HEK293 (cell line): ENCODE data around the gene CACNA2D1.

ENCODE experiments used
- CTCF ChIA-PET: fragments of 350-600 bp; formaldehyde crosslinking; extraction: SDS; loops from one replicate; lab custom pipeline; 2021; ENCODE audit warnings: antibody characterized with exemption; lab: Yijun Ruan, JAX
- POLR2A ChIA-PET: fragments of 300-600 bp; formaldehyde crosslinking; extraction: SDS; loops from one replicate; lab custom pipeline; 2020; ENCODE audit warnings: antibody characterized with exemption, inconsistent platforms; lab: Yijun Ruan, JAX
- H3K27ac ChIP-seq: fragments of 200-500 bp; sonication (Bioruptor generic); 2 replicates; pipeline ENCODE4 v1.5.1; 2014; ENCODE audit warnings: low read depth, low read length, control low read depth, inconsistent platforms; ENCODE audit errors: extremely low read depth
- H3K36me3 ChIP-seq, 2 experiments: fragments of 200-500 bp in 1 of 2; sonication (Bioruptor generic) in 1 of 2; 1 replicate in 1 of 2; 2 replicates in 1 of 2; pipeline ENCODE4 v1.5.1; 2014 to 2017; ENCODE audit warnings: inconsistent platforms in 2 of 2, low read length in 2 of 2; ENCODE audit not compliant: control insufficient read depth in 2 of 2, insufficient read depth in 1 of 2
- H3K4me1 ChIP-seq: fragments of 200-500 bp; sonication (Bioruptor generic); 2 replicates; pipeline ENCODE4 v1.5.1; 2014; ENCODE audit warnings: mild to moderate bottlenecking, low read length, inconsistent platforms; ENCODE audit not compliant: control insufficient read depth, insufficient read depth
- H3K4me3 ChIP-seq: 2 replicates; pipeline ENCODE4 v1.5.1; 2011; ENCODE audit warnings: low read depth, mild to moderate bottlenecking, control low read depth, low read length, moderate library complexity
- H3K9me3 ChIP-seq: fragments of 200-500 bp; sonication (Bioruptor generic); 2 replicates; pipeline ENCODE4 v1.5.1; 2014; ENCODE audit warnings: low read depth, low read length, inconsistent platforms; ENCODE audit not compliant: control insufficient read depth, insufficient read depth
- FEZF1 ChIP-seq: fragments of 450-650 bp; formaldehyde crosslinking; IDR thresholded peaks from 2 replicates; pipeline ENCODE4 v1.5.1; 2016; ENCODE audit warnings: missing biosample characterization, missing genetic modification characterization
- GLI4 ChIP-seq: fragments of 450-650 bp; formaldehyde crosslinking; IDR thresholded peaks from 2 replicates; pipeline ENCODE4 v1.5.1; 2016; ENCODE audit warnings: missing biosample characterization, missing genetic modification characterization
- SCRT2 ChIP-seq: fragments of 450-650 bp; formaldehyde crosslinking; IDR thresholded peaks from 2 replicates; pipeline ENCODE4 v1.5.1; 2016; ENCODE audit warnings: missing biosample characterization, missing genetic modification characterization
- SP7 ChIP-seq: fragments of 450-650 bp; formaldehyde crosslinking; IDR thresholded peaks from 2 replicates; pipeline ENCODE4 v1.5.1; 2016; ENCODE audit warnings: missing biosample characterization, missing genetic modification characterization
- ZBTB20 ChIP-seq: fragments of 450-650 bp; formaldehyde crosslinking; IDR thresholded peaks from 2 replicates; pipeline ENCODE4 v1.5.1; 2016; ENCODE audit warnings: missing biosample characterization, missing genetic modification characterization
- ZBTB21 ChIP-seq: fragments of 450-650 bp; formaldehyde crosslinking; IDR thresholded peaks from 2 replicates; pipeline ENCODE4 v1.5.1; 2017; ENCODE audit warnings: missing biosample characterization, missing genetic modification characterization
- ZEB2 ChIP-seq: fragments of 450-650 bp; formaldehyde crosslinking; IDR thresholded peaks from 2 replicates; pipeline ENCODE4 v1.5.1; 2016; ENCODE audit warnings: missing biosample characterization, missing genetic modification characterization
- ZNF114 ChIP-seq: fragments of 450-650 bp; formaldehyde crosslinking; IDR thresholded peaks from 2 replicates; pipeline ENCODE4 v1.5.0; 2017; ENCODE audit warnings: missing biosample characterization, missing genetic modification characterization
- ZNF138 ChIP-seq: fragments of 450-650 bp; formaldehyde crosslinking; IDR thresholded peaks from 2 replicates; pipeline ENCODE4 v1.5.1; 2016; ENCODE audit warnings: missing biosample characterization, missing genetic modification characterization, borderline replicate concordance
- ZNF148 ChIP-seq: fragments of 450-650 bp; formaldehyde crosslinking; IDR thresholded peaks from 2 replicates; pipeline ENCODE4 v1.5.0; 2017; ENCODE audit warnings: missing biosample characterization, missing genetic modification characterization, borderline replicate concordance
- ZNF335 ChIP-seq: fragments of 450-650 bp; formaldehyde crosslinking; conservative IDR thresholded peaks from 2 replicates; pipeline ENCODE4 v1.5.1; 2016; ENCODE audit warnings: missing biosample characterization, missing genetic modification characterization
- ZNF37A ChIP-seq: fragments of 450-650 bp; IDR thresholded peaks from 2 replicates; pipeline ENCODE4 v1.5.1; 2018; ENCODE audit warnings: missing biosample characterization, missing genetic modification characterization
- ZNF544 ChIP-seq: fragments of 450-650 bp; formaldehyde crosslinking; IDR thresholded peaks from 2 replicates; pipeline ENCODE4 v1.5.0; 2017; ENCODE audit warnings: missing biosample characterization, missing genetic modification characterization
- ZNF629 ChIP-seq: fragments of 450-650 bp; formaldehyde crosslinking; IDR thresholded peaks from 2 replicates; pipeline ENCODE4 v1.5.1; 2017; ENCODE audit warnings: missing biosample characterization, missing genetic modification characterization
- ZNF76 ChIP-seq: fragments of 450-650 bp; formaldehyde crosslinking; IDR thresholded peaks from 2 replicates; pipeline ENCODE4; 2016; ENCODE audit warnings: low read depth, missing biosample characterization, missing genetic modification characterization, borderline replicate concordance
- TF ChIP-seq, protein P1 (sequence below): fragments of 450-650 bp; formaldehyde crosslinking; IDR thresholded peaks from 2 replicates; pipeline ENCODE4 v1.5.1; 2016; ENCODE audit warnings: missing biosample characterization, missing genetic modification characterization, low read depth

Gene CACNA2D1

GRCh38 chr7:82430500-82431465, 12.8 kb downstream of the CACNA2D1 start:
- H3K4me3 ChIP-seq = no peak overlapping the region
- no peak overlapping the region for H3K27ac ChIP-seq
- no peaks in the 10 kb centered on the region for H3K36me3 ChIP-seq
- peaks cover 13% of the 10 kb centered on the region for H3K4me1 ChIP-seq
- CTCF ChIA-PET = interaction anchor here (0.6 kb wide), 1 partner anchor 14 kb away, joined by 3 read pairs; no protein-coding TSS in a partner anchor
- no peaks in the 10 kb centered on the region for H3K9me3 ChIP-seq
- POLR2A ChIA-PET = no interaction called here
- TF ChIP-seq ZNF544 (tag by site-specific recombination) (no peak), SCRT2 (0 out of 2 replicates have a peak, but pooled peaks have one; percentile 12), FEZF1 (tag by site-specific recombination) (peak; percentile 44; the same call in 1 of the 2 replicates)
- TF ChIP-seq, all 188 proteins: peak for 2

DNA sequence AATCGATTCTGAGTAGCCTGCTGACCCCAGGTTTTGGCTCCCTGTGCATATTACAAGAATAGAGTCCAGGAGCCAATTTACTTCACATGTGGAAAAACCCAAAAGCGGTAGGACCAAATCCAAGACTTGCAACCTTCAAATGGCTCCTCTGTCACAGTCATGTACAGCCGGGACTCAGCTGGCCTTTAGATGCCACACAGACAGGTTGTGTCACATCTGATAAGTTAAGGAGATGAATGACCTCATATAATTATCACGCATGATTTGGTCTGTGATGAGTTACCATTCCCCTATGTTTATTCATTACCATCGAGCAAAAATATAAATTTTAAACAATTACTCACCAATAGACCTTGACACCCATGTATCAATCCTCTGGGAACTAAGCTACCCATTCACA, 14.2 kb downstream of the CACNA2D1 start:
- POLR2A ChIA-PET = no interaction called here
- CTCF ChIA-PET = no interaction called here
- Histone ChIP-seq H3K9me3 (no peaks in the 10 kb centered on the region), H3K4me3 (no peak overlapping the region), H3K4me1 (peaks cover 13% of the 10 kb centered on the region)
- TF ChIP-seq ZNF629 (tag by site-specific recombination) (peak; percentile 81), ZNF114 (no peak), ZNF37A (tag by site-specific recombination) (no peak), ZEB2 (no peak), ZNF335 (tag by site-specific recombination) (0 out of 2 replicates have a peak, but pooled peaks have one; percentile 13), ZNF76 (tag by site-specific recombination) (no peak), SP7 (tag by site-specific recombination) (no peak), ZBTB20 (tag by site-specific recombination) (no peak), ZBTB21 (tag by site-specific recombination) (0 out of 2 replicates have a peak, but pooled peaks have one; percentile 14), GLI4 (no peak), FEZF1 (tag by site-specific recombination) (peak; percentile 85), ZNF148 (tag by site-specific recombination) (no peak)
- TF ChIP-seq, protein P1, sequence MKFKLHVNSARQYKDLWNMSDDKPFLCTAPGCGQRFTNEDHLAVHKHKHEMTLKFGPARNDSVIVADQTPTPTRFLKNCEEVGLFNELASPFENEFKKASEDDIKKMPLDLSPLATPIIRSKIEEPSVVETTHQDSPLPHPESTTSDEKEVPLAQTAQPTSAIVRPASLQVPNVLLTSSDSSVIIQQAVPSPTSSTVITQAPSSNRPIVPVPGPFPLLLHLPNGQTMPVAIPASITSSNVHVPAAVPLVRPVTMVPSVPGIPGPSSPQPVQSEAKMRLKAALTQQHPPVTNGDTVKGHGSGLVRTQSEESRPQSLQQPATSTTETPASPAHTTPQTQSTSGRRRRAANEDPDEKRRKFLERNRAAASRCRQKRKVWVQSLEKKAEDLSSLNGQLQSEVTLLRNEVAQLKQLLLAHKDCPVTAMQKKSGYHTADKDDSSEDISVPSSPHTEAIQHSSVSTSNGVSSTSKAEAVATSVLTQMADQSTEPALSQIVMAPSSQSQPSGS (tag by site-specific recombination) = peak; percentile 66
- TF ChIP-seq, all 188 proteins: peak for 5
- Histone ChIP-seq H3K36me3 (no peaks in the 10 kb centered on the region), H3K27ac (no peak overlapping the region)

GRCh38 chr7:82428186-82428961, 15.2 kb downstream of the CACNA2D1 start:
- Histone ChIP-seq H3K4me3 (no peak overlapping the region), H3K36me3 (no peaks in the 10 kb centered on the region), H3K27ac (no peak overlapping the region), H3K4me1 (peaks cover 13% of the 10 kb centered on the region), H3K9me3 (no peaks in the 10 kb centered on the region)
- TF ChIP-seq SCRT2 = peak; percentile 49
- TF ChIP-seq ZNF138 (tag by site-specific recombination) = no peak
- ChIA-PET POLR2A (no interaction called here), CTCF (interaction anchor here (0.9 kb wide), 1 partner anchor 144 kb away, joined by 3 read pairs; no protein-coding TSS in a partner anchor)
